Hepatocyte (in vitro differentiated cells): Measurements from ENCODE around the gene NAT14.

ENCODE experiments used
- CTCF ChIP-seq: fragments of 200-600 bp; sonication (generic); IDR thresholded peaks from 2 replicates; pipeline ENCODE4 v1.5.1; 2016; ENCODE audit warnings: antibody characterized with exemption, mild to moderate bottlenecking; ENCODE audit not compliant: poor library complexity
- EZH2 ChIP-seq: fragments of 200-600 bp; sonication (generic); IDR thresholded peaks from 2 replicates; pipeline ENCODE4 v1.6.1; 2016; ENCODE audit warnings: antibody characterized with exemption, mild to moderate bottlenecking, borderline replicate concordance
- EZH2phosphoT487 ChIP-seq: fragments of 200-600 bp; sonication (generic); IDR thresholded peaks from one replicate; pipeline ENCODE4 v1.6.1; 2018; ENCODE audit warnings: antibody characterized with exemption, mild to moderate bottlenecking, low read depth, moderate library complexity; ENCODE audit not compliant: unreplicated experiment, severe bottlenecking

- TF ChIP-seq CTCF = no peak
- no peak for TF ChIP-seq EZH2
- TF ChIP-seq EZH2phosphoT487 = no peak
Measured at GRCh38 chr19:55459950-55460657, 24.9 kb upstream of the NAT14 start.
